Mucosa of descending colon (tissue), 3 donors: Measurements from ENCODE around the gene VNN1. TPM values are rescaled to one million over a fixed set of nuclear protein-coding genes. Genes with fewer than 3 reads are reported as not detected.

Experiments used
- ATAC-seq: fragments of 200-7000 bp; cut with Tn5 transposase; one replicate; pipeline ENCODE4 v1.9.1; 2020; ENCODE audit warnings: mild to moderate bottlenecking, moderate library complexity
- DNase-seq, 3 donors: peaks; one replicate each; pipeline ENCODE4 v3.0.0-alpha.2; 2020
- H3K36me3 ChIP-seq: fragments of 200-600 bp; one replicate; pipeline ENCODE4 v1.8.0; 2021; ENCODE audit warnings: low read depth, mild to moderate bottlenecking
- H3K4me1 ChIP-seq: fragments of 200-600 bp; one replicate; pipeline ENCODE4 v1.8.0; 2021; ENCODE audit warnings: low read depth, mild to moderate bottlenecking
- H3K4me3 ChIP-seq: fragments of 200-600 bp; one replicate; pipeline ENCODE4 v1.8.0; 2021; ENCODE audit warnings: mild to moderate bottlenecking
- H3K9me3 ChIP-seq: fragments of 200-600 bp; one replicate; pipeline ENCODE4 v1.8.0; 2021; ENCODE audit warnings: mild to moderate bottlenecking
- intact Hi-C, 2 donors: fragments of 100-400 bp; cut with DNase I in 1 of 2; cut with micrococcal nuclease in 1 of 2; formaldehyde crosslinking; loops; one replicate each; pipeline versions ENCODE4 v1.11.0 to v1.11.1; 2022; cut with DNase I, micrococcal nuclease
- total RNA-seq, 3 donors: library from RNA; stranded (reverse); fragmentation: NEBNext Ultra II Directional in 2 of 3; extraction: Animal tissue kit (Norgen Biotek cat#: 25700) in 2 of 3; gene quantifications; one replicate each; pipeline versions ENCODE4 v1.2.1 to v1.2.4, GENCODE V29; 2021 to 2023
- TF ChIP-seq, protein P1 (sequence below): fragments of 200-600 bp; IDR thresholded peaks from one replicate; pipeline ENCODE4 v1.8.0; 2022; ENCODE audit warnings: antibody characterized with exemption, mild to moderate bottlenecking
- donor health status: DM: no; HTN: no; CAD: no; lungs with moderate emphysema.
- donor health status: DM: no; HTN: no; CAD: no.
- donor health status: DM: no; HTN: yes; CAD: no.

Gene VNN1
- total RNA-seq, 3 donors from 2014 or later = 0.55 to 2.3 (median 0.82) TPM

DNA sequence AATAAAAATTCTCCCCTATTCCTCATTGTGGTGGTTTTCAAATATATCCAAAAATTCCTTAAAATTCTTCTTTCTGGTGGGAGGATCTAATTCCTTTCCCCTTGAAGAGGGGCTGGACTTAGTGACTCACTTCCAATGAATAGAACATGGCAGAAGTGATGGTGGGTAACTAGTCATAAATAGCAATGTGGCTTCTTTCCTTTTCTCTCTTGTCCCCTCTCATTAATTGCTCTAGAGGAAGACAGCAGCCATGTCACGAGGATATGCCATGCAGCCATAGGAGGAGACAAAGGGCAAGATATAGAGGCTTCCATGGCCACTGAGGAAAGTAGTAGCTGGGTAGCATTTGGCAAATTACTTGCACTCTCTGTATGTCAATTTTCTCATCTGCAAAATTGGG is 38.0 kb upstream of the VNN1 start:
- no peaks in the 10 kb centered on the region for H3K9me3 ChIP-seq
- TF ChIP-seq, protein P1, sequence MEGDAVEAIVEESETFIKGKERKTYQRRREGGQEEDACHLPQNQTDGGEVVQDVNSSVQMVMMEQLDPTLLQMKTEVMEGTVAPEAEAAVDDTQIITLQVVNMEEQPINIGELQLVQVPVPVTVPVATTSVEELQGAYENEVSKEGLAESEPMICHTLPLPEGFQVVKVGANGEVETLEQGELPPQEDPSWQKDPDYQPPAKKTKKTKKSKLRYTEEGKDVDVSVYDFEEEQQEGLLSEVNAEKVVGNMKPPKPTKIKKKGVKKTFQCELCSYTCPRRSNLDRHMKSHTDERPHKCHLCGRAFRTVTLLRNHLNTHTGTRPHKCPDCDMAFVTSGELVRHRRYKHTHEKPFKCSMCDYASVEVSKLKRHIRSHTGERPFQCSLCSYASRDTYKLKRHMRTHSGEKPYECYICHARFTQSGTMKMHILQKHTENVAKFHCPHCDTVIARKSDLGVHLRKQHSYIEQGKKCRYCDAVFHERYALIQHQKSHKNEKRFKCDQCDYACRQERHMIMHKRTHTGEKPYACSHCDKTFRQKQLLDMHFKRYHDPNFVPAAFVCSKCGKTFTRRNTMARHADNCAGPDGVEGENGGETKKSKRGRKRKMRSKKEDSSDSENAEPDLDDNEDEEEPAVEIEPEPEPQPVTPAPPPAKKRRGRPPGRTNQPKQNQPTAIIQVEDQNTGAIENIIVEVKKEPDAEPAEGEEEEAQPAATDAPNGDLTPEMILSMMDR = no peak
- no peaks in the 10 kb centered on the region for H3K4me1 ChIP-seq
- intact Hi-C loops = no loop called here
- ATAC-seq = no peak
- DNase-seq = no peak
- H3K4me3 ChIP-seq = no peak overlapping the region
- H3K36me3 ChIP-seq = no peaks in the 10 kb centered on the region

DNA sequence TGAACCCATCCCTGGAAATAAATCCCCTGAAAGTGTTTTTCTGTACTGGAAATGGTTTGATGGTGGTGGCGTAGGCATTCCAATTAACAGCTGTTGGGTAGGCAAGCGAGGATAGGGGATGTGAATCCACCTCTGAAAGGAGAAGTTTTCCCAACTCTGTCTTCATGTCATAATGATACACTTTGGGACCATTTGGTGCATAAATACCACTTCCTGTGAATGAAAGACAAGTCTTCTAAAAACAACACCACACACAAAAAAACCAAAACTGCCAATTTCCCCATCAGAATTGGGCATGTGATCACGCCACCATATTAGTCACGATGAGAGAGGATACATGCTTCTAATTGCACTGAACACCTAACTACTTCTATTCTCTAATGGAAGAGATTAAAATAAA is 37.5 kb upstream of the VNN1 start:
- H3K4me1 ChIP-seq = no peaks in the 10 kb centered on the region
- TF ChIP-seq, protein P1 = no peak
- DNase-seq (no peak), ATAC-seq (no peak)
- H3K36me3 ChIP-seq = no peaks in the 10 kb centered on the region
- intact Hi-C loops = no loop called here
- no peak overlapping the region for H3K4me3 ChIP-seq
- no peaks in the 10 kb centered on the region for H3K9me3 ChIP-seq

DNA sequence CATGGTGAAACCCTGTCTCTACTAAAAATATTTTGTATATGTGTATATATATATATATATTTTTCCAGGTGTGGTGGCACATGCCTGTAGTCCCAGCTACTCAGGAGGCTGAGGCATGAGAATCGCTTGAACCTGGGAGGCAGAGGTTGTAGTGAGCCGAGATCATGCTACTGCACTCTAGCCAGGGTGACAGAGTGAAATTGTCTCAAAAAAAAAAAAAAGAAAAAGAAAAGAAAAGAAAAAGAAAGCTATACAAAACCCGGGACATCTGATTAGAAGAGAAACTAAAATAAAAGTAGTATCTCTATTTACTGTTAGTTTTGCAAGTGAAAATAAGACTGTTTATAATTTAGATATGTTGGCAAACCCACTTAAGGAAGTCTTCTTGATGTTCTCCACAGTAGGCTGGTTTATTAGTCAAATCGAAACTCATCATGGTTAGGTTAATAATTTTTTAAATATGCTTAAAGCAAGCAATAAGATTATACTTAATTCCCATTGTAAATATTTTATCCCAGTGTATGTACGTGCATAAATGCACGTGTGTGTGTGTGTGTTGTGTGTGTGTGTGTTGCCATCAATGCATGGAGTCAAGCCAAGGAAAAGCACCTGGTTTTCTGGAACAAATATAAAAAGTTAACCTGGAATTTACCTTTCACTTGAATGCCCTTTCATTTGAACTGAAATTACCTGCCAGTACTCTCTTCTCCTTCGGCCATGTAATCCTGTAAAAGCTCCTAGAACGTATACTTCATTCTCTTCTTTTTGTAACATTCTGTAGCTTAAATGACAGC is 36.8 kb upstream of the VNN1 start:
- DNase-seq = no peak
- Histone ChIP-seq H3K36me3 (no peaks in the 10 kb centered on the region), H3K4me3 (no peak overlapping the region), H3K9me3 (no peaks in the 10 kb centered on the region), H3K4me1 (no peaks in the 10 kb centered on the region)
- TF ChIP-seq, protein P1 = no peak
- intact Hi-C loops = no loop called here
- peak; percentile 38 for ATAC-seq

DNA sequence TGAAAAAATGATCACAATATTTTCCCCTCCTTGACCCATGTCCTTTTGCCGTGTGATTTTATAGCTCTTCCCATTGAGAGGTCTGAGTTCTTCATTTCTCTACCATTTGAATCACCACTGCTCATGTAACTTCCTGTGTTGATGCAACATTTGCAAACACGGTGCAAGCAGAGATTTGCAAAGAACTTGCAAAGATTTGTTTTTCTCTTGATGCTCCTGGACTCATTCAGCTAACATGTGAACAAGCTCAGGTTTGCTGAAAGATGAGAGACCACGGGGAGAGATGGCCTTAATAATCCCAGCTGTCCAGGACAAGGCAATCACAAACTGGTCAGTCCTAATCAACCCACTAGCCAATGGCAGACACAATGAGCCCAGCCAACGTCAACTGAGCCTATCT is 35.3 kb upstream of the VNN1 start:
- Histone ChIP-seq H3K9me3 (no peaks in the 10 kb centered on the region), H3K36me3 (no peaks in the 10 kb centered on the region), H3K4me3 (no peak overlapping the region), H3K4me1 (no peaks in the 10 kb centered on the region)
- intact Hi-C loops = no loop called here
- ATAC-seq (peak; percentile 27), DNase-seq (no peak)
- TF ChIP-seq, protein P1 = no peak

DNA sequence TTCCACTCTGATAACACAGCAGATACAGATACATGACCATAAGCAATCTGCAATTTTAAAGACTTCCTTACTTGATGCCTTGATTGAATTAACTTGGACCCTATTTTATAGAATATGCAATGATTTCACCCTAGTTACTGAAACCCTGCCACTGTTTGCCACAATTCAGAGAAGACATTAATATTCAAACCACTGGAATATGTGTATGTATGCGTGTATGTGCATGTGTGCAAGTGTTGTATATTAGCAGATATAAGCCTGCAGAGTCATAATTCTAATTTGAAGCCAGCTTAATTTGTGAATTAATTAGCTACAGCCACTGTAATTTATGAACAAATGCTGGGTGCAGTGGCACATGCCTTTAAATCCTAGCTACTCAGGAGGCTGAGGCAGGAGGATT is 34.6 kb upstream of the VNN1 start:
- DNase-seq (no peak), ATAC-seq (no peak)
- Histone ChIP-seq H3K4me3 (no peak overlapping the region), H3K4me1 (no peaks in the 10 kb centered on the region), H3K9me3 (no peaks in the 10 kb centered on the region), H3K36me3 (no peaks in the 10 kb centered on the region)
- intact Hi-C loops = no loop called here
- TF ChIP-seq, protein P1 = no peak

DNA sequence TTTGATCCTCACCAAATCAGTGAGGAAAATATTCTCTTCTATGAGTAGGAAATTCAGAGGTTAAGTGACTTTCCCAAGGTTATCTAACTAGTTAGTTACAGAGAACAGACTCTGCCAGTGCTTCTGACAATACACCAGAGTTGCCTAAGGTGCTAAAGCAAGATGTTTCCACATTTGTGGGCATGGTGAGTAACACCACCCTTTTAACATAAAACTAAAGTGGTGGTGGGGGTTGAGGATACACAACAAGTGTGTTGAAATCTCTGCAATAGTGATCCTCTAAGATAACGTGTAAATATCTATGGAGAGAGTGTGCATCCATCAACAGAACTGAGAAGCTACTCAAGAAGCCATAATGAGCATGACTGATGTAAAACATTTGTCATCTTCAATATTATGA is 32.2 kb upstream of the VNN1 start:
- H3K4me1 ChIP-seq = no peaks in the 10 kb centered on the region
- no peaks in the 10 kb centered on the region for H3K9me3 ChIP-seq
- H3K36me3 ChIP-seq = no peaks in the 10 kb centered on the region
- TF ChIP-seq, protein P1 = no peak
- intact Hi-C loops = no loop called here
- no peak overlapping the region for H3K4me3 ChIP-seq
- ATAC-seq = no peak
- no peak for DNase-seq
